A673 (cell line): ENCODE measurements around the gene ACSL4. TPM values are rescaled to one million over a fixed set of nuclear protein-coding genes. Genes with fewer than 3 reads are reported as not detected.

Experiments
- BruUV-seq: library from RNA; stranded (reverse); fragments of 400-500 nt; replicated peaks from 2 replicates; lab custom pipeline; 2021; lab: Mats Ljungman, UMichigan
- CTCF ChIA-PET: fragments of 300-600 bp; sonication (Branson Sonifier 250); formaldehyde crosslinking; loops from one replicate; lab custom pipeline; 2022; ENCODE audit warnings: antibody characterized with exemption; lab: Charles Lee
- POLR2A ChIA-PET: fragments of 300-600 bp; sonication (Branson Sonifier 250); formaldehyde crosslinking; loops from one replicate; lab custom pipeline; 2022; ENCODE audit warnings: antibody characterized with exemption; ENCODE audit not compliant: low non-redundant PET; lab: Charles Lee
- DNase-seq: peaks from one replicate; pipeline ENCODE4 v3.0.0-alpha.2; 2015; ENCODE audit warnings: low spot score
- H3K27ac ChIP-seq: fragments of 200-600 bp; sonication (generic); 2 replicates; pipeline ENCODE4 v1.5.1; 2016; ENCODE audit warnings: mixed run types, low read depth, mild to moderate bottlenecking, mixed read lengths, antibody characterized with exemption, low read length; ENCODE audit not compliant: poor library complexity, severe bottlenecking
- H3K27me3 ChIP-seq: fragments of 200-600 bp; sonication (generic); replicated peaks from 2 replicates; pipeline ENCODE4 v1.6.1; 2017; ENCODE audit warnings: mixed run types, low read depth, mild to moderate bottlenecking, mixed read lengths, antibody characterized with exemption, low read length; ENCODE audit not compliant: insufficient read depth, poor library complexity
- H3K36me3 ChIP-seq: fragments of 200-600 bp; sonication (generic); 2 replicates; pipeline ENCODE4 v1.6.1; 2016; ENCODE audit warnings: mixed run types, mild to moderate bottlenecking, mixed read lengths, antibody characterized with exemption, low read length; ENCODE audit not compliant: insufficient read depth, poor library complexity, severe bottlenecking
- H3K4me1 ChIP-seq: fragments of 200-600 bp; sonication (generic); 2 replicates; pipeline ENCODE4 v1.6.1; 2017; ENCODE audit warnings: mixed run types, mild to moderate bottlenecking, mixed read lengths, antibody characterized with exemption, low read length; ENCODE audit not compliant: insufficient read depth, poor library complexity, severe bottlenecking
- H3K4me3 ChIP-seq: fragments of 200-600 bp; sonication (generic); 2 replicates; pipeline ENCODE4 v1.5.1; 2016; ENCODE audit warnings: low read depth, mixed run types, mild to moderate bottlenecking, mixed read lengths, low read length; ENCODE audit not compliant: poor library complexity, severe bottlenecking
- H3K9me3 ChIP-seq: fragments of 200-600 bp; sonication (generic); 2 replicates; pipeline ENCODE4 v1.6.1; 2016; ENCODE audit warnings: mixed run types, low read depth, mild to moderate bottlenecking, mixed read lengths, antibody characterized with exemption, low read length; ENCODE audit not compliant: poor library complexity, severe bottlenecking
- EZH2 ChIP-seq: fragments of 200-600 bp; sonication (generic); IDR thresholded peaks from 2 replicates; pipeline ENCODE4 v1.6.1; 2017; ENCODE audit warnings: borderline replicate concordance, low read depth, mild to moderate bottlenecking, mixed read lengths, antibody characterized with exemption, low read length; ENCODE audit not compliant: poor library complexity, severe bottlenecking
- intact Hi-C: fragments of 100-400 bp; cut with micrococcal nuclease; formaldehyde crosslinking; loops from one replicate; pipeline ENCODE4 v1.10.0; 2022; ENCODE audit not compliant: unreplicated experiment
- total RNA-seq: library from RNA; stranded (reverse); gene quantifications from 2 replicates; pipeline ENCODE4 v1.2.3, GENCODE V29; 2021
- TF ChIP-seq, protein P1 (sequence below): fragments of 300-800, 200-600 bp; sonication (generic); conservative IDR thresholded peaks from 2 replicates; pipeline ENCODE4 v1.5.1; 2017; ENCODE audit warnings: low read depth, mild to moderate bottlenecking, antibody characterized with exemption, low read length, moderate library complexity, mixed read lengths

ACSL4 gene
- total RNA-seq, 1 experiment from 2014 or later, result 59.7 TPM

DNA sequence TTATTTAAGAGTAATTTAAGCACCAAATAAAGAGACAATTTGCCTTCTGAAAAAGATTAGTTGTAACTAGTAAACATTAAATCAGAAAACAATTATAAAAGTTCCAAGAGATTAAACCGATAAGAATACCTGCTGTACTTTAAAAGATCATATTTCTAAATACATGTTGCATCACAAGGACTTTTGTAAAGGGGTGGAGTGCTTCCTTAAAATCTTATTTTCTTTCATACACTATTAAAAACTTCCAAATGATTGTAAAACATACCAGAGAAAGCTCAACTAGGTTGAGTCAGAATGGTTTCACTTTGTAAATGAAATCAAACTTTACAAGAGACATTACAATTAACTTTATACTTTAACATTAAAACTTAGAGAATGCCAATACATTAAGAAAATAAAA is 41.8 kb downstream of the ACSL4 start:
- ChIA-PET POLR2A (no interaction called here), CTCF (interaction anchor here (0.7 kb wide), 1 partner anchor 32 kb away, joined by 14 read pairs; no protein-coding TSS in a partner anchor)
- DNase-seq, result no peak
- Histone ChIP-seq H3K27ac (no peak overlapping the region), H3K4me3 (no peak overlapping the region), H3K36me3 (no peaks in the 10 kb centered on the region), H3K9me3 (no peaks in the 10 kb centered on the region), H3K27me3 (no peaks in the 10 kb centered on the region), H3K4me1 (no peaks in the 10 kb centered on the region)
- no TSS peak for BruUV-seq
- intact Hi-C loops, result no loop called here
- no peak for TF ChIP-seq EZH2
- TF ChIP-seq, protein P1, sequence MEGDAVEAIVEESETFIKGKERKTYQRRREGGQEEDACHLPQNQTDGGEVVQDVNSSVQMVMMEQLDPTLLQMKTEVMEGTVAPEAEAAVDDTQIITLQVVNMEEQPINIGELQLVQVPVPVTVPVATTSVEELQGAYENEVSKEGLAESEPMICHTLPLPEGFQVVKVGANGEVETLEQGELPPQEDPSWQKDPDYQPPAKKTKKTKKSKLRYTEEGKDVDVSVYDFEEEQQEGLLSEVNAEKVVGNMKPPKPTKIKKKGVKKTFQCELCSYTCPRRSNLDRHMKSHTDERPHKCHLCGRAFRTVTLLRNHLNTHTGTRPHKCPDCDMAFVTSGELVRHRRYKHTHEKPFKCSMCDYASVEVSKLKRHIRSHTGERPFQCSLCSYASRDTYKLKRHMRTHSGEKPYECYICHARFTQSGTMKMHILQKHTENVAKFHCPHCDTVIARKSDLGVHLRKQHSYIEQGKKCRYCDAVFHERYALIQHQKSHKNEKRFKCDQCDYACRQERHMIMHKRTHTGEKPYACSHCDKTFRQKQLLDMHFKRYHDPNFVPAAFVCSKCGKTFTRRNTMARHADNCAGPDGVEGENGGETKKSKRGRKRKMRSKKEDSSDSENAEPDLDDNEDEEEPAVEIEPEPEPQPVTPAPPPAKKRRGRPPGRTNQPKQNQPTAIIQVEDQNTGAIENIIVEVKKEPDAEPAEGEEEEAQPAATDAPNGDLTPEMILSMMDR, result no peak

DNA sequence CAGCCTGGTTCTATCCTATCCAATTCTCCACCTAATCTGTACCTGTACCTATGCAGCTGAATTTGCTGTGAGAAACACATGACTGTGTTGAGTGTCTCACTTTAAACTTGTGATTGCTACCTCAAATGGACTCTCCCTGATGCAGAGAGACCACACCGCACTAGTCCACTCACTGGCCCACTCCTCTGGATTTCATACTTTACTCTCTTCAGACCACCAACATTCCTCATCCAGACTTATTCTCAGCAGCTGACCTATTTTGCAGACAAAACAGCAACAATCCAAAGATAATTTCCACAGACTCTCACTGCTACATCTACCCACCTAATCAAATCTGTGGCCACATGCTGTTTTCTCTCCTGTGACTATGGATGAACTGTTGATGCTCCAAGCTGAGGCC is 45.2 kb downstream of the ACSL4 start:
- Histone ChIP-seq H3K9me3 (no peaks in the 10 kb centered on the region), H3K4me1 (no peaks in the 10 kb centered on the region), H3K4me3 (no peak overlapping the region), H3K36me3 (no peaks in the 10 kb centered on the region), H3K27ac (no peak overlapping the region), H3K27me3 (peaks cover 4% of the 10 kb centered on the region)
- ChIA-PET POLR2A (no interaction called here), CTCF (no interaction called here)
- TF ChIP-seq EZH2, result no peak
- TF ChIP-seq, protein P1, result no peak
- intact Hi-C loops, result no loop called here
- DNase-seq, result no peak
- BruUV-seq, result no TSS peak

DNA sequence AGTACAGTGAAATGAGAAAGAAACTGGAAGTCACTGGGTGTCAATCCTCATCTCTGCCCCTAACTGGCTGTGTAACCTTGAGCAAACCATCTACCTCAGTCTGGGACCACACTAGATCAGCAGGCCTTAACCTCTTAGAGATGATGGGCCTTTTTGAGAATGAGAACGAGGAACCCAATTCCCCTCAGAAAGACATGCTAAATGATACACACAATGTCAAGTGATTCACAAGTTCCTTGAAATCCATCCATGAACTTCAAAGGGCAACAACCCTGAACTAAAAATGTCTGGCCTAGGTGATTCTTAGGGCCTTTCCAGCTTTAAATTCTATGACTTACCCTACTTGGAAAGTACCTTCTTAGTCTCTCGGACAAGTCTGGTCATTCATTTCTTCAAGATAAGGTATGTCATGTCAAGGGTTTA is 47.4 kb downstream of the ACSL4 start:
- no peak for DNase-seq
- H3K4me3 ChIP-seq, result no peak overlapping the region
- H3K4me1 ChIP-seq, result no peaks in the 10 kb centered on the region
- H3K27ac ChIP-seq, result no peak overlapping the region
- no peaks in the 10 kb centered on the region for H3K9me3 ChIP-seq
- peaks cover 7% of the 10 kb centered on the region for H3K36me3 ChIP-seq
- intact Hi-C loops, result no loop called here
- TF ChIP-seq, protein P1, result no peak
- no peak for TF ChIP-seq EZH2
- ChIA-PET POLR2A (no interaction called here), CTCF (no interaction called here)
- peaks cover 4% of the 10 kb centered on the region for H3K27me3 ChIP-seq
- BruUV-seq, result no TSS peak
